Measurements from ENCODE around the gene MRPL42. TPM values are rescaled to one million over a fixed set of nuclear protein-coding genes. Genes with fewer than 3 reads are reported as not detected.
"Not testable (repeated sequence)": the region's sequence is repeated elsewhere in the genome, so short reads cannot be mapped to it uniquely, and the experiment has no call there.

MRPL42 gene
- total RNA-seq, 1 experiment from 2014 or later: 61.0 TPM

DNA sequence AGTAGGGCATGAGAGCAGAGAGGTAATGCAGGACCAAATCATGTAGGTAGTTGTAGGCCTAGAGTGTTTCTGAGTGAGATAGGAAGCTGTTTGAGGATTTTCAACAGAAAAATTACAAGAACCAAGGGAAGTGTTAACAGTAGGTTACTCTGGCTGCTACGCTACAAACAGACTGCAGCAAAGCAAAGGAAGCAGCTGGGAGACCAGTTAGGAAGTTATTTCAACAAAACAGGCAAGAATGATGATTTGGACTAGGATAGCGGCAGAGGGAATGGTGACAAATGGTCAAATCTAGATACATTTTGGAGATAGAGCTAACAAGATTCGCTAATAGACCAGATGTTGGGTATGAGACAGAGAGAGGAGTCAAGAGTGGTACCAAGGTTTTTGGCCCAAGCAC lies 26.8 kb downstream of the MRPL42 start:
- no peak for DNase-seq
- TF ChIP-seq CTCF (conservative IDR thresholded peaks at IDR 0.05) (no peak), EZH2 (IDR thresholded peaks at IDR 0.05; ENCODE audit: low read depth) (no peak)
- H3K9me2 ChIP-seq (ENCODE audit: insufficient read depth): no peaks in the 10 kb centered on the region
- H3K9me3 ChIP-seq (ENCODE audit: insufficient read depth, low read depth): no peaks in the 10 kb centered on the region
- no peak overlapping the region for H2AFZ ChIP-seq
- H3K27ac ChIP-seq: no peak overlapping the region
- H3K4me1 ChIP-seq (replicated peaks; ENCODE audit: insufficient read depth): no peaks in the 10 kb centered on the region
- no TSS peak for BruUV-seq (replicated peaks)
- H3F3A ChIP-seq (ENCODE audit: insufficient read depth, low read depth): no peaks in the 10 kb centered on the region
- peaks cover 16% of the 10 kb centered on the region; the same call in 1 of the 2 replicates for H3K36me3 ChIP-seq (ENCODE audit: low read depth)
- no peak overlapping the region for H3K4me2 ChIP-seq
- H3K4me3 ChIP-seq: no peak overlapping the region
- H3K27me3 ChIP-seq (ENCODE audit: insufficient read depth, low read depth): no peaks in the 10 kb centered on the region
- intact Hi-C loops (cut with micrococcal nuclease; ENCODE audit: unreplicated experiment): no loop called here
- ChIA-PET POLR2A (ENCODE audit: unreplicated experiment) (no interaction called here), CTCF (no interaction called here)
- no peaks in the 10 kb centered on the region for H3K79me2 ChIP-seq (ENCODE audit: low read depth)
- H4K20me1 ChIP-seq (ENCODE audit: insufficient read depth): 0 out of 2 replicates have a peak, but pooled peaks cover 5% of the 10 kb centered on the region

- ChIA-PET POLR2A (ENCODE audit: unreplicated experiment) (no interaction called here), CTCF (no interaction called here)
- BruUV-seq (replicated peaks): no TSS peak
- TF ChIP-seq CTCF (conservative IDR thresholded peaks at IDR 0.05) (no peak), EZH2 (IDR thresholded peaks at IDR 0.05; ENCODE audit: low read depth) (no peak)
- H2AFZ ChIP-seq: no peak overlapping the region
- H3K79me2 ChIP-seq (ENCODE audit: low read depth): no peaks in the 10 kb centered on the region
- H3F3A ChIP-seq (ENCODE audit: insufficient read depth, low read depth): no peaks in the 10 kb centered on the region
- intact Hi-C loops (cut with micrococcal nuclease; ENCODE audit: unreplicated experiment): no loop called here
- no peaks in the 10 kb centered on the region for H3K4me1 ChIP-seq (replicated peaks; ENCODE audit: insufficient read depth)
- 0 out of 2 replicates have a peak, but pooled peaks cover 6% of the 10 kb centered on the region for H3K36me3 ChIP-seq (ENCODE audit: low read depth)
- no peaks in the 10 kb centered on the region for H3K9me3 ChIP-seq (ENCODE audit: insufficient read depth, low read depth)
- no peak overlapping the region for H3K27ac ChIP-seq
- DNase-seq: no peak
- H4K20me1 ChIP-seq (ENCODE audit: insufficient read depth): no peaks in the 10 kb centered on the region
- no peaks in the 10 kb centered on the region for H3K27me3 ChIP-seq (ENCODE audit: insufficient read depth, low read depth)
- H3K4me2 ChIP-seq: no peak overlapping the region
- no peaks in the 10 kb centered on the region for H3K9me2 ChIP-seq (ENCODE audit: insufficient read depth)
- no peak overlapping the region for H3K4me3 ChIP-seq
Measured at GRCh38 chr12:93497456-93497855, 30.1 kb downstream of the MRPL42 start.

GRCh38 chr12:93498813-93499212 lies 31.5 kb downstream of the MRPL42 start:
- H3K27ac ChIP-seq; intact Hi-C loops (cut with micrococcal nuclease; ENCODE audit: unreplicated experiment); POLR2A ChIA-PET (ENCODE audit: unreplicated experiment): not testable (repeated sequence)

DNA sequence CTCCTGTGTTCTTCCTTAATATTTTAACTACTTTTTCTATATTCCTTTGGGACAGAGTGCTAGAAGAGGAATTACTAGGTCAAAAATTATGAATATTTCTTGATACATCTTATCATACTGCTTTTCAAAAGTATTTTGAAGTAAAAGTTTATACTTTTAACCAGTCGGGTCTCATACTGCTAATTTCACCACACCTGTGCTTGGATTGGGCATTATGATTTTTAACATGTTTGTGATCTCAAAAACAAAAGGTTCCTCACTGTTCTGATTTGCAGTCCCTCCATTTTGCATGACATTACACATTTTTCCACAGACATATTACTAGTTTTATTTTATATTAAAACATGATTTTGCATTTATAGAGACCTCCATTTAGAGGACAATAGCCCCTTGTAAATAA lies 32.9 kb downstream of the MRPL42 start:
- Histone ChIP-seq H3K36me3 (ENCODE audit: low read depth) (0 out of 2 replicates have a peak, but pooled peaks cover 6% of the 10 kb centered on the region), H3K9me3 (ENCODE audit: insufficient read depth, low read depth) (no peaks in the 10 kb centered on the region), H3K9me2 (ENCODE audit: insufficient read depth) (no peaks in the 10 kb centered on the region), H3K79me2 (ENCODE audit: low read depth) (no peaks in the 10 kb centered on the region), H3F3A (ENCODE audit: insufficient read depth, low read depth) (no peaks in the 10 kb centered on the region), H3K4me2 (no peak overlapping the region), H4K20me1 (ENCODE audit: insufficient read depth) (no peaks in the 10 kb centered on the region; the same call in 1 of the 2 replicates), H2AFZ (no peak overlapping the region), H3K4me3 (no peak overlapping the region), H3K27ac (no peak overlapping the region), H3K4me1 (replicated peaks; ENCODE audit: insufficient read depth) (no peaks in the 10 kb centered on the region), H3K27me3 (ENCODE audit: insufficient read depth, low read depth) (no peaks in the 10 kb centered on the region)
- TF ChIP-seq CTCF (conservative IDR thresholded peaks at IDR 0.05): no peak
- CTCF ChIA-PET: interaction anchor here (1.0 kb wide), 1 partner anchor 602 kb away, joined by 3 read pairs; no protein-coding TSS in a partner anchor
- BruUV-seq (replicated peaks): no TSS peak
- DNase-seq: no peak
- intact Hi-C loops (cut with micrococcal nuclease; ENCODE audit: unreplicated experiment): loop anchor here (5.0 kb wide), 1 partner anchor 1032 kb away; no protein-coding TSS in a partner anchor
- POLR2A ChIA-PET (ENCODE audit: unreplicated experiment): no interaction called here

More at GRCh38 chr12:93498813-93499212, 31.5 kb downstream of the MRPL42 start:
- H3K4me1 ChIP-seq (replicated peaks; ENCODE audit: insufficient read depth); CTCF ChIA-PET; H3K36me3 ChIP-seq (ENCODE audit: low read depth); H3K27me3 ChIP-seq (ENCODE audit: insufficient read depth, low read depth); H3K4me3 ChIP-seq; H3K9me3 ChIP-seq (ENCODE audit: insufficient read depth, low read depth); H4K20me1 ChIP-seq (ENCODE audit: insufficient read depth); H2AFZ ChIP-seq; H3K9me2 ChIP-seq (ENCODE audit: insufficient read depth); H3K4me2 ChIP-seq; H3K79me2 ChIP-seq (ENCODE audit: low read depth); DNase-seq; H3F3A ChIP-seq (ENCODE audit: insufficient read depth, low read depth); BruUV-seq (replicated peaks): not testable (repeated sequence)

Measured in PC-9 (cell line).